GM23248 (cell line): ENCODE measurements around the gene LRRC18. TPM values are rescaled to one million over a fixed set of nuclear protein-coding genes. Genes with fewer than 3 reads are reported as not detected.

Source experiments
- DNase-seq: peaks from one replicate; pipeline ENCODE4 v3.0.0-alpha.2; 2015
- H2AFZ ChIP-seq: fragments of 200-600 bp; sonication (generic); 2 replicates; pipeline ENCODE4 v1.6.1; 2016; ENCODE audit warnings: antibody characterized with exemption
- H3F3A ChIP-seq: fragments of 200-600 bp; sonication (generic); 2 replicates; pipeline ENCODE4 v1.6.1; 2016; ENCODE audit warnings: mild to moderate bottlenecking, antibody characterized with exemption, mixed run types; ENCODE audit not compliant: insufficient read depth
- H3K27ac ChIP-seq: fragments of 200-600 bp; sonication (generic); 2 replicates; pipeline ENCODE4 v1.5.1; 2016; ENCODE audit warnings: mild to moderate bottlenecking
- H3K27me3 ChIP-seq: fragments of 200-600 bp; sonication (generic); replicated peaks from 2 replicates; pipeline ENCODE4 v1.6.1; 2016; ENCODE audit warnings: mild to moderate bottlenecking; ENCODE audit not compliant: insufficient read depth
- H3K36me3 ChIP-seq: fragments of 200-600 bp; sonication (generic); 2 replicates; pipeline ENCODE4 v1.6.1; 2016; ENCODE audit warnings: low read depth, mild to moderate bottlenecking
- H3K4me1 ChIP-seq: fragments of 200-600 bp; sonication (generic); 2 replicates; pipeline ENCODE4 v1.6.1; 2016; ENCODE audit warnings: mild to moderate bottlenecking; ENCODE audit not compliant: insufficient read depth
- H3K4me2 ChIP-seq: fragments of 200-600 bp; sonication (generic); one replicate; pipeline ENCODE4 v1.6.1; 2016; ENCODE audit warnings: mild to moderate bottlenecking; ENCODE audit not compliant: unreplicated experiment
- H3K4me3 ChIP-seq: fragments of 200-600 bp; sonication (generic); 2 replicates; pipeline ENCODE4 v1.5.1; 2016; ENCODE audit warnings: mild to moderate bottlenecking
- H3K79me2 ChIP-seq: fragments of 200-600 bp; sonication (generic); 2 replicates; pipeline ENCODE4 v1.6.1; 2016; ENCODE audit warnings: mild to moderate bottlenecking; ENCODE audit not compliant: insufficient read depth
- H3K9ac ChIP-seq: fragments of 200-600 bp; sonication (generic); 2 replicates; pipeline ENCODE4 v1.6.1; 2016; ENCODE audit warnings: mild to moderate bottlenecking
- H3K9me2 ChIP-seq: fragments of 200-600 bp; sonication (generic); 2 replicates; pipeline ENCODE4 v1.6.1; 2016; ENCODE audit warnings: mixed run types, mild to moderate bottlenecking, moderate library complexity; ENCODE audit not compliant: insufficient read depth
- H3K9me3 ChIP-seq: fragments of 200-600 bp; sonication (generic); one replicate; pipeline ENCODE4 v1.6.1; 2017; ENCODE audit warnings: low read depth
- H4K20me1 ChIP-seq: fragments of 200-600 bp; sonication (generic); 2 replicates; pipeline ENCODE4 v1.6.0; 2016; ENCODE audit not compliant: insufficient read depth
- EZH2 ChIP-seq: fragments of 200-600 bp; sonication (generic); IDR thresholded peaks from 2 replicates; pipeline ENCODE4 v1.6.1; 2018; ENCODE audit warnings: antibody characterized with exemption, mild to moderate bottlenecking; ENCODE audit not compliant: insufficient read depth, poor library complexity, severe bottlenecking
- EZH2phosphoT487 ChIP-seq: fragments of 200-600 bp; sonication (generic); IDR thresholded peaks from 2 replicates; pipeline ENCODE4 v1.6.1; 2018; ENCODE audit warnings: antibody characterized with exemption, moderate library complexity, mild to moderate bottlenecking, low read depth; ENCODE audit not compliant: insufficient read depth
- WGBS, 2 experiments: methylation state at CpG; one replicate each; pipeline ENCODE4 v1.1.6; 2015 to 2017; ENCODE audit warnings: low lambda C conversion rate in 2 of 2, low coverage in 1 of 2; ENCODE audit errors: missing lambda C conversion rate in 2 of 2; 5-methylcytosine and 5-hydroxymethylcytosine counted together
- in situ Hi-C: fragments of 300-500 bp; cut with MboI; formaldehyde crosslinking; loops from 2 replicates; pipeline ENCODE4 v1.15.0; 2020
- polyA plus RNA-seq: library from polyadenylated mRNA; unstranded; fragments of >200 nt; fragmentation: Nextera tagmentation; extraction: Ambion mirVana; gene quantifications from 2 replicates; pipeline ENCODE4 v1.2.1, GENCODE V29; 2016
- total RNA-seq: library from RNA; depleted of rRNA; stranded (reverse); fragments of >200 nt; shearing (Covaris generic); gene quantifications from 2 replicates; pipeline ENCODE4 v1.2.3, GENCODE V29; 2014

LRRC18 gene
- total and polyA plus RNA-seq, 2 experiments from 2014 or later = not detected

- Histone ChIP-seq H3F3A (no peaks in the 10 kb centered on the region), H3K79me2 (no peaks in the 10 kb centered on the region), H3K27me3 (peaks cover 34% of the 10 kb centered on the region), H3K9me2 (no peaks in the 10 kb centered on the region), H3K36me3 (no peaks in the 10 kb centered on the region), H3K27ac (no peak overlapping the region), H3K9ac (no peak overlapping the region), H3K4me1 (no peaks in the 10 kb centered on the region), H3K4me2 (no peak overlapping the region), H4K20me1 (no peaks in the 10 kb centered on the region), H2AFZ (no peak overlapping the region), H3K4me3 (no peak overlapping the region), H3K9me3 (no peaks in the 10 kb centered on the region)
- in situ Hi-C loops = no loop called here
- DNase-seq = no peak
- TF ChIP-seq EZH2phosphoT487 = no peak
- no peak for TF ChIP-seq EZH2
- WGBS, 2 experiments = 62 to 64% methylated on average over 7 of the region's 7 CpGs
These were observed 1.3 kb upstream of the LRRC18 start for GRCh38 chr10:48940958-48941357.

- no peaks in the 10 kb centered on the region for H3K9me3 ChIP-seq
- H3K9ac ChIP-seq = no peak overlapping the region
- H4K20me1 ChIP-seq = no peaks in the 10 kb centered on the region
- no peak overlapping the region for H3K4me2 ChIP-seq
- peaks cover 34% of the 10 kb centered on the region for H3K27me3 ChIP-seq
- H3K36me3 ChIP-seq = no peaks in the 10 kb centered on the region
- no peaks in the 10 kb centered on the region for H3K4me1 ChIP-seq
- H3F3A ChIP-seq = no peaks in the 10 kb centered on the region
- no peak overlapping the region for H2AFZ ChIP-seq
- no peaks in the 10 kb centered on the region for H3K79me2 ChIP-seq
- 42 to 59% methylated on average over 5 of the region's 5 CpGs for WGBS, 2 experiments
- in situ Hi-C loops = no loop called here
- no peak for TF ChIP-seq EZH2
- H3K27ac ChIP-seq = no peak overlapping the region
- DNase-seq = no peak
- no peaks in the 10 kb centered on the region for H3K9me2 ChIP-seq
- H3K4me3 ChIP-seq = no peak overlapping the region
These were observed 732 bp upstream of the LRRC18 start for GRCh38 chr10:48940372-48940771.

GRCh38 chr10:48938990-48939536, 577 bp downstream of the LRRC18 start:
- Histone ChIP-seq H3K27me3 (peaks cover 31% of the 10 kb centered on the region), H4K20me1 (no peaks in the 10 kb centered on the region), H3K36me3 (no peaks in the 10 kb centered on the region), H3K4me1 (no peaks in the 10 kb centered on the region), H3K79me2 (no peaks in the 10 kb centered on the region), H2AFZ (no peak overlapping the region), H3K4me2 (no peak overlapping the region), H3K9ac (no peak overlapping the region), H3K4me3 (no peak overlapping the region), H3K9me2 (no peaks in the 10 kb centered on the region), H3F3A (no peaks in the 10 kb centered on the region), H3K27ac (no peak overlapping the region), H3K9me3 (no peaks in the 10 kb centered on the region)
- WGBS, 2 experiments = 63 to 66% methylated on average over 6 of the region's 6 CpGs
- DNase-seq = no peak
- TF ChIP-seq EZH2 (no peak), EZH2phosphoT487 (no peak)
- in situ Hi-C loops = no loop called here

- in situ Hi-C loops = no loop called here
- DNase-seq = no peak
- Histone ChIP-seq H3K79me2 (no peaks in the 10 kb centered on the region), H3F3A (no peaks in the 10 kb centered on the region), H3K4me3 (no peak overlapping the region), H3K27me3 (peaks cover 34% of the 10 kb centered on the region), H3K27ac (no peak overlapping the region), H3K4me2 (no peak overlapping the region), H2AFZ (no peak overlapping the region), H3K4me1 (no peaks in the 10 kb centered on the region), H3K9me3 (no peaks in the 10 kb centered on the region), H4K20me1 (no peaks in the 10 kb centered on the region), H3K9me2 (no peaks in the 10 kb centered on the region), H3K9ac (no peak overlapping the region), H3K36me3 (no peaks in the 10 kb centered on the region)
- TF ChIP-seq EZH2 (no peak), EZH2phosphoT487 (no peak)
- 38 to 83% methylated on average over 1 to 2 of the region's 2 CpGs for WGBS, 2 experiments
These were observed 1.4 kb downstream of the LRRC18 start for GRCh38 chr10:48938281-48938680.

- H3K36me3 ChIP-seq = no peaks in the 10 kb centered on the region
- WGBS, 2 experiments = 66 to 72% methylated on average over 3 of the region's 3 CpGs
- no peak overlapping the region for H3K4me2 ChIP-seq
- DNase-seq = no peak
- no peaks in the 10 kb centered on the region for H3F3A ChIP-seq
- H3K9me2 ChIP-seq = no peaks in the 10 kb centered on the region
- no peaks in the 10 kb centered on the region for H3K9me3 ChIP-seq
- no peak overlapping the region for H3K9ac ChIP-seq
- H2AFZ ChIP-seq = no peak overlapping the region
- in situ Hi-C loops = no loop called here
- H3K4me1 ChIP-seq = no peaks in the 10 kb centered on the region
- no peaks in the 10 kb centered on the region for H4K20me1 ChIP-seq
- no peak for TF ChIP-seq EZH2phosphoT487
- TF ChIP-seq EZH2 = no peak
- no peaks in the 10 kb centered on the region for H3K79me2 ChIP-seq
- H3K27ac ChIP-seq = no peak overlapping the region
- H3K4me3 ChIP-seq = no peak overlapping the region
- peaks cover 34% of the 10 kb centered on the region for H3K27me3 ChIP-seq
These were observed 1.8 kb downstream of the LRRC18 start for GRCh38 chr10:48937796-48938195.
